ENCODE results near the gene EMC9. TPM values are rescaled to one million over a fixed set of nuclear protein-coding genes. Genes with fewer than 3 reads are reported as not detected.

Gene EMC9
- total RNA-seq = 12.1 and 13.3 TPM in 2 replicates

DNA sequence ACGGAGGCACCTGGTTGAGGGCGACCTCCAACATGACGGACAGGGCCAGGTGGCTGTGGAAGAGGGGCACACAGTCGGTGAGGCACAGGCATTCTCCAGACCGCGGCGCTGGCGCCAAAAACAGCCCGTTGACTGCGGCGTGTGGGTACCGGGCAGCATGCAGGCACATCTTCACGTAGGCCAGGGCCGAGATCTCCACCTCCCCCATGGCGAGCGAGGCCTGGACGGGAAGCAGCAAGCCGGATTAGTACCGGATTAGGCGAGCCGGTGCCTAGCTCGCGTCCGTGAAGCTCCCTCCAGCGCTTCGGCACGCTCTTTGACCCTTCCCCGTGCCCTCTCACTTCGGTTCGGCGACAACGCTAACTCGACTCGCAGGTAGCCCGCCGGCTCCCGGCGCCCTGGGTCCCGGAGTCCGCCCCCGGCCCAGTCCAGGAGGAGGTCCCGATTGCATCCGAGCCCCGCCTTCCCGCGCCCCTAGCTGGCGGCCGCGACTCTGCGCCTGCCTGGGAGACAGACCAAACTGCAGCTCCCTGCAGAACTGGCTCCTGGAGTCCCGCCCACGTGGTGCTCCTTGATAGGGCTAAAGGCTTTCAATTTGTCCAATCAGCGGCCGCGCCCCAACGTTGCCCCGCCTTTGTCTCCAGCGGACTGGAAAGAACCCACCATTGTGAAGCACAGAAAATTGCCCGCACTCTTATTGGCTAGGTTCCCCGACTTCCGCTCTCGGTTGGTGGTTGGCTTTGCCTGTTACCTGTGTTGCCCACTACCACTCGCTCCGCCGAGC lies at the start of gene EMC9:
EMC9 (minus strand) TSS at position 495 of the 784 bp plus-strand sequence; CDS start at position 208, 287 bp downstream.

GRCh38 chr14:24188251-24189058 lies 47.1 kb upstream of the EMC9 start, which contains the start of gene IPO4:
Gene IPO4 (minus strand): TSS chr14:24188816. CDS start chr14:24188787, 29 bp downstream.

DNA sequence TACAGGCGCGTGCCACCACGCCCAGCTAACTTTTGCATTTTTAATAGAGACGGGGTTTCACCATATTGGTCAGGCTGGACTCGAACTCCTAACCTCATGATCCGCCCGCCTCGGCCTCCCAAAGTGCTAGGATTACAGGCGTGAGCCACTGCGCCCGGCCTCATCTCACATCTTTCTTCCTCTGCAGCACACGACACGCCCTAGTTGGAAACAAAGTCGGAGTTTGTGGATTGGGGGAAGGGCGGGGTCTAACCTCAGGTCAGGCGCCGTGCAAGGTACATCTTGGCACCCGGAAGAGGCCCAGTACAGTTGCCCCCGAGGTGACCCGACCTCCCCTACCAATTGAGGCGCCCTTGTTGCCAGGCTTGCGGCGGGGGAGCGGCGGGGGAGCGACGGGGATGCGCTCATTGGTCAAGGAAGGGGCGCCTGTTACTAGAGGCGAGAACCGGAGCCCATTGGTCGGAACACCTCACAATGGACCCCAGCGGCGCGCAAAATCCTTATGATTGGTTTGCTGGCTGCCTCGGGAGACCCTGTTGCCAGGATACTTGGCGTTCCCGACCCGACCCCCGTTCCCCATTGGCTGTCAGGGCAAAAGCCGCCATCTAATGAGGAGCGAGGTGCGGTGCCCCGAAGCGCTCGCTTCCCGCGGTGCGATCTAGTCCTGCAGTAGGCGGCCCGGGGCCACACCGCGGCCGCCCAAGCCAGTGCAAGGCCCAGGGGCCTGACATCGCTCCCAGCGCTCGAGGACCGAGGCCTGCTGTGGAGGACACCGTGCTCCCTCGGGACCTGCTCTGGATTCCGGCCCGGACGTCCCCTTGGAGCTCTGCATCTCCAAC lies 30.2 kb upstream of the EMC9 start, which contains the start of gene REC8:
REC8 (plus strand) TSS at position 659 of the 839 bp plus-strand sequence. CDS start 473 bp downstream, outside the sequence.

GRCh38 chr14:24160850-24161804 lies 19.7 kb upstream of the EMC9 start, which contains the start of gene IRF9:
Gene IRF9 (plus strand): TSS chr14:24161265. CDS start chr14:24162145, 880 bp downstream.

GRCh38 chr14:24146978-24147760 lies 5.8 kb upstream of the EMC9 start, which contains the start of gene RNF31:
Gene RNF31 (plus strand): TSS chr14:24147498. CDS start chr14:24147699, 201 bp downstream.

DNA sequence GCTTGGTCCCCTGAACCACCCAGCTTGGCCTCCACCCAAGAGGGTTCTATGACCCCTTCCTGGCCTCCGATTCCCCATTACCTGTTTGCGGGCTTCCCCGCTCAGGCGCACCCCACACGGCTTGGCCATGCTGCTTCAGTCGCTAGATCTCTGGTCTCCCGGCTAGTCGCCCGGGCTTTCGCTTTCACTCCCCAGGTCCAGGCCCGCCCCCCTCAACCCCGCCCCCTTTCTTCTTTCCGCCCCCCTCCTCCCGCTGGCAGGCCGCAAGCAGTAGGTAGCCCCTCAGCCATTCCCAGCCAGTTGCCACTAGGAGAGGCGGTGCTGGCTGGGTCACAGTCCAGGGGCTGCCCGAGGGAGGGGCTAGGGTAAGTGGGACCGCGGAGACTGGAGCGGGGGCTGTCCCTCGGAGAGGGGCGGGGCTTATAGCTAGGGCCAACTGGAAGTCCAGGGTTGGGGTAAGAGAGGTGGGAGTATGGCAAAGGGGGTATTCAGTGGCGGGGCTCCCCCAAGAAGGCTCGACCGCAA lies 5.1 kb upstream of the EMC9 start, which contains the start of gene PSME2:
PSME2 (minus strand) TSS at position 158 of the 525 bp plus-strand sequence; CDS start at position 129, 29 bp downstream.

DNA sequence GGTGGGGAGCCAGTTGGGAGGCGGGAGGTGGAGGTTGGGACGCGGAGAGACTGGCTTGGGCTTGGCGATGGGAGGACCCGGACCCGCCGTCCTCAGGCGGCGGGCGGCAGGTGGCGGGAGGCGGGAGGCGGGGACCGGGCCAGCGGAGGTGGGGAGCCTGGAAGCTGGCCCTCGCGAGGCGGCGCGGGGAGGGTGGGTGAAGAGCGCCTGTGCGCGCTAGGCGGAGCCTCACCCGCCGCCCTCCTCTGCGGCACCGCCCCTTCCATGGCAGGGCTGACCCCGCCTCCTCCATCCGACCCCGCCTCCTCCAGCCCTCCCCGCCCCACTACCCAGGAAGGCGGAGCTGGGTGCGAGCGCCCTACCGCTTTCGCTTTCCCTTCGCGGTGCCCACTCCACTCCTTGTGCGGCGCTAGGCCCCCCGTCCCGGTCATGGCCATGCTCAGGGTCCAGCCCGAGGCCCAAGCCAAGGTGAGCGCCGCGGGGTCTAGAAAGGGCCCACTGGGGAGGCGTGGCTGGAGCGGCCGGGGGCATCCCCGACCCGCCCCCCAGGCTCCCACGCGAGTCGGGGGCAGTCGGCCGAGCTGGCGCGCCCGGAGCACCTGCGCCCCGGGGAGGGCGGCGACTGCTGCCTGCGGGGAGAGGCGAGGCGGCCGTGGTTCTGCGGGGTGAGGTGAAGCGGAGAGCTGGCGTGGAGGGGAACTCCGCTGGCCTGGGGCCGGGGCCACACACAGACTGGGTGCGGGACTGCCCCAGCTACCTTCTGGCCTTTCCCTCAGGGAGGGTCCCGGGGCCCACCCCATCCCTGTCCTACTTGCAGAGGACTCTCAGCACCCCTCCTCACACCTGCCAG lies 5.3 kb downstream of the EMC9 start, which contains the start of gene PSME1:
PSME1 (plus strand) TSS at position 361 of the 850 bp plus-strand sequence; CDS start at position 430, 69 bp downstream.

DNA sequence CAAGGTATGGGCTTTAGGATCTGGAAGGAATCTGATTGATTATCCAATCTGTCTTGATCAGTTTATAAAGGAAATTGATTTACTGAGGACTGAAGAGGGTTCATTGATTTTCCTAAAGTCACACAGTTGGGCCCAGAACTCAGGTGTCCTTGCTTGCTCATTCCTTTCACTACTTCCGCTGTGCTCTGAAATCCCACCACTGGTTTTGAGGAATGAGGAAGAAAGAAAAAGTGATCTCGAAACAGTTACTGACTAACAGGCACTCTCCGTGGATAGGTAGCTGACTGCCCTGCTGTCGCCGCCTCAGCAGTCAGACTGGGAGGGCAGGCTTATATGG lies 11.0 kb downstream of the EMC9 start, which contains the start of gene FITM1:
FITM1 (plus strand) TSS at position 280 of the 337 bp plus-strand sequence. CDS start 905 bp downstream, outside the sequence.

DNA sequence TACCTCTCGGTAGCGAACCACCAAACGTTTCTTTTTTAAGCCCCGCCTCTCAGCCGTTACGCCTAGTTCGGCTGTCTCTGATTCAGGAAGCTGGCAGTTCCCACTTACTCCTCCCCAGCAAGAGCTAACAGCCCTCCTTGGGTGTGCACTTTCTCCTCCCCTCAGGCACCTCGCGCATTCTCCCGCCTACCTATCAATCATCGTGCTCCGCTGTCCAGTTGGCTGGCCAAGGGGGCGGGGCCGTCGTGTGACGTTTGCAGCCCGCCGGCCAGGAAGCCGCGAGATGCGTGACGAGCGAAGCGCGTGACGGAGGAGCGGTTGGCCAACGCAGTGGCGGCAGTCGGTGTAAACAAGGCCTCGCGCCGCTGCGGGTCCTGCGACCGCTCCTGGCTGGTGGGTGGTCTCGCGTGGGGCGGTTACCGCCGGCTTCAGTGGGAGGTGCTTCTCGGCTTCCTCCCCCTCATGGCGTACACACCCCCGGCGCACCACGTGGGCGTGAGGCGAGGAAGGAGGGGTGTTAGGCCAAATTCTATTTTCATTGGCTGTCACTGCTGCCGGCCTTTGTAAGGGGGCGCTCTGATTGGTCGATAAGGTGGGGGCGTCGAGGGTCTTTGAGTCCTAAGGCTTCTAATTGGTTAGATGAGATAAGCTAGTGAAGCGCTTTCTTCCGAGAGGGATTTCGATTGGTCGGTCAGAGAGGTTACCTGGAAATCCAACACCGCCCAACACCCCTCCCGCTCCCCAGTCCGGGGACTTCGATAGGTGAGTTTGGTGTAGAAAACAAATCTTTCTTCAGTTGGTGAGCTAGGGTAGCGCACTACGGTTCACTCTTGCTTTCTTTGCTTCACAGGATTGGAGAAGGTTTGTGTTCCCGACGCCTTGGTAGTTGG lies 26.6 kb downstream of the EMC9 start, which contains the start of the genes DCAF11 and NRL:
DCAF11 (plus strand) TSS at position 246 of the 890 bp plus-strand sequence. CDS start 818 bp downstream, outside the sequence.
NRL (minus strand) TSS at position 418 of the 890 bp plus-strand sequence. CDS start 32,101 bp downstream, outside the sequence.

DNA sequence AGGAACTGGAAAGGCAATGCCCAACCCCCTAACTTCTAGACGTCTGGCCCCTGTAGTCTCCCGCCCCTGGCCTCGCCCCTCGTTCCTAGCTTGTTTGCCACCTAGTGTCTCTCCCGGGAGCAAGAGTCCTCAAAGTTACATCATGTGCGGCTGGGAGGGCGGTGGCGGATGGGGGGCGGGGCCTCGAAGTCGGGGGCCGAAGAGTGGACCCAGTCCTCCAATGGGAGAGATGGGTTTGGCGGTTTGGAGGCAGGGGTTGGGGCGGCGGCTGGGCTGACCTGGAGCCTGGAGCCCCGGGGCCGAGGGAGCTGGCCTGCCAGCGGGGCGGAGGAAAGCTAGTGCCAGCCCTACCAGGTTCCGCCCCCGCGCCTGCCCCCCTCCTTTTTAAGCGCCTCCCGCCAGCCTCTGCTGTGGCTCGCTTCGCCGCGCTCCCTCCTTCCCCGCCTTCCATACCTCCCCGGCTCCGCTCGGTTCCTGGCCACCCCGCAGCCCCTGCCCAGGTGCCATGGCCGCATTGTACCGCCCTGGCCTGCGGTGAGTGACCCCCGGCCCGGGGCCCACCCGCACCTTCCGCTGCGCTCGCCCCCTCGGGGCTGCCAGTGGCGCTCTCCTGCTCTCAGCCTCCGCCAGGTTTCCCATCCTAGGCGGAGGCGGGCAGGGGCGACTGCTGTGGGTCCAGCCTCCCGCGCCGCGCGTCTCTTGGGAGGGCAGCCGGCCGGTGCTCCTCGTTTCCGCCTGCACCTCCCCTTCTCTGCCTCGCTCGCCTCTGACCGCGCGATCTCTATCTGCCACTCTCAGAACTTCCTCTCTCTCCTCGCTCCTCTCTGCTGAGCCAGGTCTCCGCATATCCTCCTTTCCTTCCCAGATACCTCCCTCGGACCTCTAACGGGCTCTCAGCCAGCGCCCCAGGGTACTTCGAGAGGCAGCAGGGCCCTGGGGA lies 47.2 kb downstream of the EMC9 start, which contains the start of gene PCK2:
PCK2 (plus strand) TSS at position 411 of the 940 bp plus-strand sequence; CDS start at position 506, 95 bp downstream.

Small RNAs within 50 kb of the gene (small RNA-seq; reads per million reads assigned to genes)
- gene AL136295.4 (not detected), gene IPO4 (0.19 reads per million), gene IRF9 (not detected), gene RNA5SP383 (0.22 reads per million)

Other genes starting within 250 kb of the EMC9 start
- gene DHRS4, start 187.8 kb downstream of the EMC9 start, total RNA-seq = 35.0 and 41.2 TPM in 2 replicates
- gene DHRS4L2, start 152.7 kb downstream of the EMC9 start, total RNA-seq = 9.2 and 11.0 TPM in 2 replicates
- gene CARMIL3, start 89.6 kb downstream of the EMC9 start, total RNA-seq = under 0.01 TPM in 1 of 2 replicates, not detected in the other
- gene CPNE6, start 70.0 kb downstream of the EMC9 start, total RNA-seq = not detected in 2 replicates
- gene PCK2, start 47.3 kb downstream of the EMC9 start, total RNA-seq = 10.3 and 13.9 TPM in 2 replicates
- gene DCAF11, start 26.8 kb downstream of the EMC9 start, total RNA-seq = 44.5 and 46.1 TPM in 2 replicates
- 0.78 and 1.1 TPM in 2 replicates for gene NRL, start 26.6 kb downstream of the EMC9 start, total RNA-seq
- 0.37 TPM in 1 of 2 replicates, not detected in the other for gene FITM1, start 10.9 kb downstream of the EMC9 start, total RNA-seq
- 62.9 and 93.7 TPM in 2 replicates for gene PSME1, start 5.4 kb downstream of the EMC9 start, total RNA-seq
- gene PSME2, start 5.0 kb upstream of the EMC9 start, total RNA-seq = 72.1 and 87.5 TPM in 2 replicates
- 40.8 and 43.8 TPM in 2 replicates for gene RNF31, start 5.9 kb upstream of the EMC9 start, total RNA-seq
- gene IRF9, start 19.7 kb upstream of the EMC9 start, total RNA-seq = 38.3 and 59.5 TPM in 2 replicates
- 1.8 TPM in 2 replicates for gene REC8, start 30.5 kb upstream of the EMC9 start, total RNA-seq
- 74.6 and 97.4 TPM in 2 replicates for gene IPO4, start 47.2 kb upstream of the EMC9 start, total RNA-seq
- 53.2 and 56.2 TPM in 2 replicates for gene TM9SF1, start 53.9 kb upstream of the EMC9 start, total RNA-seq
- under 0.01 and 0.20 TPM in 2 replicates for gene TSSK4, start 64.1 kb upstream of the EMC9 start, total RNA-seq
- 10.0 and 10.3 TPM in 2 replicates for gene CHMP4A, start 71.9 kb upstream of the EMC9 start, total RNA-seq
- gene MDP1, start 74.5 kb upstream of the EMC9 start, total RNA-seq = 10.8 and 14.7 TPM in 2 replicates
- 84.3 and 102 TPM in 2 replicates for gene NEDD8, start 90.8 kb upstream of the EMC9 start, total RNA-seq
- gene GMPR2, start 91.3 kb upstream of the EMC9 start, total RNA-seq = 54.2 and 64.3 TPM in 2 replicates
- gene TINF2, start 101.0 kb upstream of the EMC9 start, total RNA-seq = 37.7 and 46.3 TPM in 2 replicates
- 0.78 and 1.1 TPM in 2 replicates for gene TGM1, start 121.6 kb upstream of the EMC9 start, total RNA-seq
- gene RABGGTA, start 130.0 kb upstream of the EMC9 start, total RNA-seq = 22.4 and 30.1 TPM in 2 replicates
- gene DHRS1, start 158.2 kb upstream of the EMC9 start, total RNA-seq = 10.0 and 16.2 TPM in 2 replicates
- gene NOP9, start 158.3 kb upstream of the EMC9 start, total RNA-seq = 19.1 and 27.2 TPM in 2 replicates
- 1.2 and 2.2 TPM in 2 replicates for gene CIDEB, start 166.4 kb upstream of the EMC9 start, total RNA-seq
- 5.3 and 5.5 TPM in 2 replicates for gene LTB4R2, start 168.5 kb upstream of the EMC9 start, total RNA-seq
- gene LTB4R, start 169.9 kb upstream of the EMC9 start, total RNA-seq = 1.4 and 2.2 TPM in 2 replicates
- 3.7 and 11.5 TPM in 2 replicates for gene ADCY4, start 193.5 kb upstream of the EMC9 start, total RNA-seq
- 3.7 TPM in 2 replicates for gene RIPK3, start 198.4 kb upstream of the EMC9 start, total RNA-seq
- gene NFATC4, start 226.6 kb upstream of the EMC9 start, total RNA-seq = 53.3 and 54.0 TPM in 2 replicates